NCI-H146 (cell line): ENCODE measurements around the gene RAB36.
A peak's percentile ranks its signal among the peaks of the same experiment; 100 is the strongest.

Source experiments
- DNase-seq: peaks from one replicate; lab custom pipeline; 2025; lab: John Stamatoyannopoulos, UW

The RAB36 gene

DNA sequence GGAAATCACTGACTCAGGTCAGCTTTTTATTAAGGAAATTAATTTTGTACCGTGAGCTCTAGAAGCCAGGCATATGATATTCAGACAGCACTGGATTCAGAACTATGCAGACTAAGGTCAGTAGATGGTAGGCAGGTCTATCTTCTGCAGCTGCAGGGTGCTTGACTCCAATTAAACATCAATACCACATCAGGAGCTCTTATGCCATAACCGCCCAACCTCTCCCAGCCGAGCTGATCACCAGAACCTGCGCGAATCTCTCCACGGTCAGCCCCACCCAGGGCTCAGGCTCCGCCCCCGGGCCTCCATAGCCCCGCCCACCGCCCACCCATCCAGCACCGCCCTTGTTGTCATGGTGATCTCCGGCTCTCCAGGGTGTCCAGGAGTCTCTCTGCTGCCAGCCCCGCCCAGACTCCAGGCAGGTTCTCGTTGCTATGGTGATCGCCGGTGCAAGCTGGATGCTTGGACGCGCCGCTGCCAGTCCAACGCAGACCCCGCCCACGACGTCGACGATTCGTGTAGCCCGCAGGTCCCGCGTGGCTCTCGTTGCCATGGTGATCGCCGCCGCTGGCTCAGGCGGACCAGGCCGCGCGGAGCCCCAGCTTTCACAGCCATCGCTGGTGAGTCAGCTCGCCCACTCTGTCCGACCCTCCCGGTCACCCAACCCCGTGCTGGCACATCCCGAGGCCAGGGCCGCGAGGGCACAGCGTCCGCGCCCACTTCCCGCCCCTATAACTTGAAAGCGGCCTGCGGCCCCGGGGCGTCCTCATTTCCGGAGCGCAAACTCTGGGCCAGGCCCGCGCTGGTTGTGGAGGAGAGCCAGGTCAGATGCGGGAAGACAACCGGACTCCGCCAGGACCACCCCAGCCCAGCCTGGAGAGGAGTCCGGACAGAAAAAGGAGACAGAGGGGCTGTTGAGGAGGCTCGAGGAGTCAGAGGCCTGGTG lies at the start of gene RAB36:
Gene RAB36 (plus strand): TSS at position 546 of the 946 bp plus-strand sequence. CDS start 1,140 bp downstream, outside the sequence.
- peak; percentile 99 for DNase-seq

GRCh38 chr22:23095733-23096342 lies 49.4 kb upstream of the RAB36 start:
- DNase-seq: no peak

- DNase-seq: no peak
Measured at GRCh38 chr22:23097412-23098229, 47.7 kb upstream of the RAB36 start.

DNA sequence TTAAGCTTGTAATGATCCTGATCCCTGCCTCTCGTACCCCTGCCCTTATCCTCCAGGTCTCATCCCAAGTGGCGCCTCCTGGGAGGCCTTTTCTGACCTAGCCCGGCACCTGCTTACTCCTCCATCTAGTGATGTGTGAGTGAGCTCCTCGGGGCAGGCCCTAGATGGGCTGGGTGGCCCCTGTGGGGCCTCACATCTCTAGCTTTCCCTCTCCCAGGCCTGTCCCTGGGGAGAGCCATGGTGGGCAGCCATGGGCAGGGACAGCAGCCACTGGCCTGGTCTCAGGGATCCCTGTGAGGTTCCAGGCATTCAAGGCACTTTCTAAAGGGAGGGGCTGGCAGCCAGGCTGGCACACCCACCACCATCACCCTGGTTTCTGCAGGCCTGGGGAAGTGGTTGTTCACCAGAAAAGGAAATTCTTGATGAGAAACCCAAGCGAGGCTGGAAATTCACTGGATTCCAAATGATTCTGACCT lies 47.0 kb upstream of the RAB36 start:
- DNase-seq: no peak

DNA sequence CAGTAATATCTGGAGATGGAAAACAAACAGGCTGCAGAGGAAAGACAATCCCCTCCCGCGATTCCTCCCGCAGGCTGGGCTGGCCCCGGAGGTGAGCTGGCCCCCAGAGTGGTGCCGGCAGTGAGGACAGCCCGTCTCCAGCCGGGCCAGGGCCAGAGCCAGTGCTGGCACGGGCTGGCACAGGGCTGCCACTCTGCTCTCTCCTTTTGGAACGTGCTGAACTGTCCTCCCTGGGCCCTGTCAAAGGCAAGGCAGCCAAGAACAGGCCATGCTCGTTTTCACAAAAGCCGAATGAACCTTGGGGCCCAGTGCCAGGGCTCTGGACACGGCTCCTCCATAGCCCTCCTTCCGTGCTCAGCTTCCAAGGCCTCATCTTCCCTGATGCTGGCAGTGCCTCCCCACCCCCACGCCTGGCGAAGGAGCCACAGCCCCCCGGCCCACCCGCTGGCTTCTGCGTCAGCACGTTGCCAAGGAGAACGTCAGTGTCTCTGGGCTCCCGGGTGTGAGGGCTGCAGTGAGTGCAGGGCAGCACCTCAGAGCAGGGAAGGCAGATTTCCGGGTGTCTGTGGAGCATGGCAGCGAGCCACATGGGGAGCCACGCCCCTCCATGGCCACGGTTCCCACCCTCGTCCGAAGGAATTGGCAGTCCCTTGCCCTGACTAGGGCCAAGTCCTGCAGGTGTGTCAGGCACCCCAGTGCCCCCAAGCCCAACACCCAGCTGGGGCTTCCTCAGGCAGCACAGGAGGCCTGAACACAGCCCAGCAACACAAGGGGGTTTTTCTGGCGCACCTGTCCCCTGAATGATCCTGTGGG lies 46.4 kb upstream of the RAB36 start:
- no peak for DNase-seq

- no peak for DNase-seq
Measured at GRCh38 chr22:23099531-23099804, 45.8 kb upstream of the RAB36 start.

DNA sequence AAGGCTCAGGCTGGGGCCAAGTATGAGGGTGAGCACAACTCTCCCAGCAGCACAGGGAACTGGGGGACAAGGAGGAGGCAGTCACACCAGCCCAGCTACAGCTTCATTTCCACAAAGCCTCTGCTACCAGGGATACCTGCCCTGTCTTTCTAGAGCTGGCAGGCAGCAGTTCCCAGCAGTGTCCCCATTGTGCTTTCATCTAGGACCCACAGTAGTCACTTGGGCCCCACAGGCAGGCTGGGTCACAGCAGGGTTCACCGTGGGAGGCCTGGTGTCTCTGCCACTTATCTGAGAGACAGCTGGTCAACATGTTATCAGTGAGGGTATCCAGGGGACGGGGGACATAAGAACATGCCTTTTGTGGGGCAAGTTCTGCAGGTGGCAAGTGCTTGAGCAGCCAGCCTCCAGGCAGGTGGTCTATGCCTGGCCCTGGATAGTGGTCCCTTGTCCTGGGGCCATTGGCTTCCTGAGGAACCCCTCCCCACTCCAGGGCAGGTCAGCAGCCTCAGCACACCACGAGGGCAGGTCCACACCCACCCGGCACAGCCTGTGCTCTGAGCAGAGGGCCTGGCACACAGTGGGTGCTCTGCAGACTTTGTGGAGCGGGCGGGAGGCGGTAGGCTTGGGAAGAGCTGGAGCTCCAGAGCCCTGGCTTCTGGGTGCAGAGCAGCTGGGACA lies 45.0 kb upstream of the RAB36 start:
- DNase-seq: peak; percentile 73

DNA sequence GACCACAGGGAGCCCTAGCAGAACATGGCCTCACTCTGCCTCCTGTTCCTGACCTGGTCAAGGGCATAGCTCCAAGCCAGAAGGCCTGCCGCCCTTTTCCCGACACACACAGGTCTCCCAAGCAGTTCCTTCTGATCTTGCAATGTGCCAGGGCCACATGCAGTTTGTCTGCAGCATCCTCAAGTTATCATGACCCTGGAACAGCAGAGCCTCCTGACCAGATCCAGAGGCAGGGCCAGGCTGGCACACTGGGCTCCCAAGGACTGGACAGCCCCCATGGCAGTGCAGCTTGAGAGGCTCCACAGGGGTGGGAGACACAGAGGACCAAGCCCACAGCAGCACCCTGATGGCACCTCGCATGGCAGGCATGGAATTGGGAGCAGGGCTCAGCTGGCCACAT lies 43.8 kb upstream of the RAB36 start:
- no peak for DNase-seq

GRCh38 chr22:23102002-23102655 lies 43.1 kb upstream of the RAB36 start:
- DNase-seq: no peak

DNA sequence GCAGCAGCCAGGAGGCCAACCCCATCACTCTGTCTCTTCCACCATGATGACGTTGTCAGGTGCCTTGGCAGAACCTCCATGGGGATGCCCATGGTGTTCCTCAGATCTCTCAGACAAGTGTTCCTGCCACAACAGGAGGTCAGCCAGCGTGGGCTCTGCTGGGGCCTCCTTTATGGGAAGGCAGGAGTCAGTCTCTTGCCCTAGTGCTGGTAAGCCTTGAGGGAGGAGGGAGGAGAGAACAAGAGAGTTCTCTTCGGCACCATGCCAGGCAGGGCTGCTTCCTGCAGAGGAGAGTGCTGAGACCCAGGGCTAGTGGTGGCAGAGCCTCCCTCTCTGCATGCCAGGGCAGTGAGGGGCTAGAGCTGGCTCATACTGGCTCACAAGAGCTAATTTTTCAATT lies 42.5 kb upstream of the RAB36 start:
- no peak for DNase-seq

- DNase-seq: no peak
Measured at GRCh38 chr22:23103199-23103954, 41.9 kb upstream of the RAB36 start.

- no peak for DNase-seq
Measured at GRCh38 chr22:23104187-23104971, 40.9 kb upstream of the RAB36 start.

- no peak for DNase-seq
Measured at GRCh38 chr22:23105304-23105703, 40.0 kb upstream of the RAB36 start.

- DNase-seq: no peak
Measured at GRCh38 chr22:23105919-23106318, 39.4 kb upstream of the RAB36 start.

- DNase-seq: no peak
Measured at GRCh38 chr22:23106344-23106743, 38.9 kb upstream of the RAB36 start.

GRCh38 chr22:23106906-23107367 lies 38.3 kb upstream of the RAB36 start:
- no peak for DNase-seq

GRCh38 chr22:23107487-23108248 lies 37.6 kb upstream of the RAB36 start:
- no peak for DNase-seq
